ENCODE results near the gene AOPEP.

DNA sequence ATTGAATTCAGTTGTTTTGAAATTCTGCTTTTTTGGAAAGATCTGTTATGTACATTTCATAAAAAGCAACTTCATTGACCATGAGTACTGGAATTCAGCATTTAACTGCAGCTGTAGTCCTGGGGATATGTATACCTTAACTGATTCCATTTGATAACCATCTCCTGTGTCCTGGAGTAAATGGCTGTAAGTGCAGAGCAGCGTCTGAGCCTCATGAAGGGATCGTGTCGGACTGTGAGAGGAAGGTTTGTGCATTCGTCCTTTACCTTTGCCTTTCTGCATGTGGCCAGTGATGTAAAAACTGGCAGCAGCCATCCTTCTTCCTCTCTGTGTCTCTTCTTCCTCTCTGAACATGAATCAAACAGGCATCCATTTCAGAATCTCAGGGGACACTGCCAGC, 303.8 kb downstream of the AOPEP start:
- TF ChIP-seq MXI1 (IDR thresholded peaks at IDR 0.05; ENCODE audit: low read depth, low read length) (no peak), POLR2B (IDR thresholded peaks at IDR 0.05; ENCODE audit: low read depth, partially characterized antibody) (no peak), ZNF311 (CRISPR knock-in tag; IDR thresholded peaks at IDR 0.05) (no peak), RAD21 (CRISPR knock-in tag; conservative IDR thresholded peaks at IDR 0.05 in 1 of 2, IDR thresholded peaks at IDR 0.05 in 1 of 2) (no peak)
- TF ChIP-seq, protein P1, sequence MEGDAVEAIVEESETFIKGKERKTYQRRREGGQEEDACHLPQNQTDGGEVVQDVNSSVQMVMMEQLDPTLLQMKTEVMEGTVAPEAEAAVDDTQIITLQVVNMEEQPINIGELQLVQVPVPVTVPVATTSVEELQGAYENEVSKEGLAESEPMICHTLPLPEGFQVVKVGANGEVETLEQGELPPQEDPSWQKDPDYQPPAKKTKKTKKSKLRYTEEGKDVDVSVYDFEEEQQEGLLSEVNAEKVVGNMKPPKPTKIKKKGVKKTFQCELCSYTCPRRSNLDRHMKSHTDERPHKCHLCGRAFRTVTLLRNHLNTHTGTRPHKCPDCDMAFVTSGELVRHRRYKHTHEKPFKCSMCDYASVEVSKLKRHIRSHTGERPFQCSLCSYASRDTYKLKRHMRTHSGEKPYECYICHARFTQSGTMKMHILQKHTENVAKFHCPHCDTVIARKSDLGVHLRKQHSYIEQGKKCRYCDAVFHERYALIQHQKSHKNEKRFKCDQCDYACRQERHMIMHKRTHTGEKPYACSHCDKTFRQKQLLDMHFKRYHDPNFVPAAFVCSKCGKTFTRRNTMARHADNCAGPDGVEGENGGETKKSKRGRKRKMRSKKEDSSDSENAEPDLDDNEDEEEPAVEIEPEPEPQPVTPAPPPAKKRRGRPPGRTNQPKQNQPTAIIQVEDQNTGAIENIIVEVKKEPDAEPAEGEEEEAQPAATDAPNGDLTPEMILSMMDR (IDR thresholded peaks at IDR 0.05 in 2 of 3, conservative IDR thresholded peaks at IDR 0.05 in 1 of 3; ENCODE audit: insufficient read depth in 2 of 3, low read depth in 1 of 3, low read length in 3 of 3) = no peak

Measured in K562 (cell line).